Activated T-helper 17 cell treated with anti-CD3 and anti-CD28 coated beads, Interleukin-2, amount 50 U/mL, for 72 hours (primary cell): ENCODE results near the gene GOLGA8T. TPM values are rescaled to one million over a fixed set of nuclear protein-coding genes. Genes with fewer than 3 reads are reported as not detected.
"Not testable (repeated sequence)": the region's sequence is repeated elsewhere in the genome, so short reads cannot be mapped to it uniquely, and the experiment has no call there.

Experiments
- ATAC-seq: fragments of 150-1000 bp; cut with Tn5 transposase; replicated peaks from 2 replicates; pipeline ENCODE4 v1.10.0; 2021; ENCODE audit warnings: mild to moderate bottlenecking, moderate library complexity
- H3K27ac Mint-ChIP-seq: one replicate; pipeline ENCODE4 v1.8.0; 2022; ENCODE audit warnings: mixed read lengths
- H3K27me3 Mint-ChIP-seq: one replicate; pipeline ENCODE4 v1.8.0; 2022; ENCODE audit warnings: mixed read lengths
- H3K36me3 Mint-ChIP-seq: one replicate; pipeline ENCODE4 v1.8.0; 2022; ENCODE audit warnings: low read depth, mild to moderate bottlenecking, mixed read lengths
- H3K4me1 Mint-ChIP-seq: one replicate; pipeline ENCODE4 v1.8.0; 2022; ENCODE audit warnings: mixed read lengths
- H3K4me3 Mint-ChIP-seq: one replicate; pipeline ENCODE4 v1.8.0; 2022; ENCODE audit warnings: mild to moderate bottlenecking, mixed read lengths
- H3K9me3 Mint-ChIP-seq: one replicate; pipeline ENCODE4 v1.8.0; 2022; ENCODE audit warnings: mixed read lengths
- total RNA-seq, 2 donors: library from RNA; stranded (reverse); gene quantifications; one replicate each; pipeline ENCODE4 v1.2.3, GENCODE V29; 2022

The GOLGA8T gene
- total RNA-seq, 2 donors from 2014 or later = 0.32 TPM; not detected in 1

DNA sequence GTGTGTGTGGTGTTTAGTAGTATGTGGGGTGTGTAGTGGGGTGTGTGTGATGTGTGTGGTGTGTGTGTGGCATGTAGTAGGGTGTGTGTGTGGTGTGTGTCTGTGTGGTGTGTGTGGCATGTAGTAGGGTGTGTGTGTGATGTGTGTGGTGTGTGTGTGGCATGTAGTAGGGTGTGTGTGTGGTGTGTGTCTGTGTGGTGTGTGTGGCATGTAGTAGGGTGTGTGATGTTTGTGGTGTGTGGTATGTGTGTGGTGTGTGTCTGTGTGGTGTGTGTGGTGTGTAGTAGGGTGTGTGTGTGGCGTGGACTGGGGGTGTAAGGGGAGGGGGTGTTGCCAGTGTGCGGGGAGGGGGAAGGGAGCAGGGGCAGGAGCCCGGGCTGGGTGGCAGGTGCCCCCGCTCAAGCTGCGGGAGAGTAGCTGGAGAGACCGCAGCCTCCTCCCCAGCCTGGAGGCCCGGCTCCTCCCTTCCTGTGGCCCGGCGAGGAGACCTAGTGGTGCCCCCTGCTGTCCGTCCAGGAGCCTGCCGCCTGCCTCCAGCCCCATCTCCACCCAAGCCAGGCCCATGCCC, 38.3 kb downstream of the GOLGA8T start:
- not testable (repeated sequence) for H3K4me3 Mint-ChIP-seq, H3K4me1 Mint-ChIP-seq, H3K27me3 Mint-ChIP-seq, H3K27ac Mint-ChIP-seq, H3K9me3 Mint-ChIP-seq, H3K36me3 Mint-ChIP-seq
- peak; percentile 87 for ATAC-seq

DNA sequence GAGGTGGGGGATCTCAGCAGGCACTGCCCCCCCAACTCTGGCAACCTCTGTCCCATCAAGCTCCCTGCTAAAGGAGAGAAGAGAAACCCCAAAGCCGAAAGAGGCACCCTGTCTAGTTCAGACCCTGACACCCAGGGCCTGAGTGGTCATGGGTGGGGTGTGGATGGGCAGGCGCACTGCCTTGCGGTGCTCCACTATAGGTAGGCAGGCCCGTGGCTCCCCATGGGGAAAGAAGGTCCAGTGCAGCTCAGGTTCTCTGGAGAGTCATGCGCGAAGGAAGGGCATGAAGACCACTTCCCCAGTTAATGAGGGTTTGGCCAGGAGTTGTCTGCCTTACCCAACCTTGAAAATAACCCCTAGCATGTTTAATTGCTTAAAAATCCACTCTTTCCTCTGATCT, 40.4 kb downstream of the GOLGA8T start:
- not testable (repeated sequence) for H3K9me3 Mint-ChIP-seq, H3K4me3 Mint-ChIP-seq, H3K4me1 Mint-ChIP-seq, H3K27me3 Mint-ChIP-seq, H3K36me3 Mint-ChIP-seq, ATAC-seq, H3K27ac Mint-ChIP-seq

DNA sequence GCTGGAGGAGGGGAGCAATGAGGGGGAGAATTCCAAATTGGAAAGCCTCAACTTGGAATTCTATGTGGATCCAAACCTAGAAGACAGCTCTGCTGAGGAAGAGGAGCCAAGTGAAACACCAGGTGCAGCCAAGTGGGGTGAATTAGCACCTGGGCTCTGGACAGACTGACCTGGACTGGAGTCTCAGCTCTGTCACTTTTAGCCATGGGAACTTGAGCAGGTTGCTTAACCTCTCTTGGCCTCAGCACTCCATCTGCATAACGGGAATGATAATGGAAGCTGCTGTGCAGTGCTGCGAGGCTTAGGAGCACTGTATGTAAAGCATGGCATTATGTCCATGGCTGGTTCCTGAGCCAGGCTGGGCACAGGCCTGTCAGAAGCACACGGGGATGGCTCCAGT, 41.8 kb downstream of the GOLGA8T start:
- not testable (repeated sequence) for H3K36me3 Mint-ChIP-seq, H3K27ac Mint-ChIP-seq, H3K9me3 Mint-ChIP-seq, ATAC-seq, H3K4me1 Mint-ChIP-seq, H3K27me3 Mint-ChIP-seq, H3K4me3 Mint-ChIP-seq

DNA sequence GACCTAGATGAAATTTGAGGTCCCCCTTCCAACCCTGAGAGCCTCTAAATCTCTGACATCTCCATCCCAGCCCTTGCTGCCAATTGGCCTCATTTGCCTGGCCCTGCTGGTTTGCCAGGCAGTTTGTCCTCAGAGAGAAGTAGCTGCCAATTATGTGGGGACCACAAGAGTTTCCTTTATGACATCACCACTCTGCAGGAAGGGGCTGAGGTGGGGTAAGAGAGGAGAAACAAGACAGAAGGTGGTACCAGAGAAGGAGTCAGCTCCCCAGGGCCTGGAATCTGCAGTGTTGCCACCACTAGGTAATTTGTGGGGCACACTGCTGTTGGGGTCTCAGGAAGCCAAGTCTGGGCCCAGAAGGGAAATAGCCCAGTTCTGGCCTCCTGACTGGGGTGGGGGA, 45.0 kb downstream of the GOLGA8T start:
- not testable (repeated sequence) for H3K4me3 Mint-ChIP-seq, H3K9me3 Mint-ChIP-seq, H3K4me1 Mint-ChIP-seq, H3K36me3 Mint-ChIP-seq, ATAC-seq, H3K27me3 Mint-ChIP-seq, H3K27ac Mint-ChIP-seq

DNA sequence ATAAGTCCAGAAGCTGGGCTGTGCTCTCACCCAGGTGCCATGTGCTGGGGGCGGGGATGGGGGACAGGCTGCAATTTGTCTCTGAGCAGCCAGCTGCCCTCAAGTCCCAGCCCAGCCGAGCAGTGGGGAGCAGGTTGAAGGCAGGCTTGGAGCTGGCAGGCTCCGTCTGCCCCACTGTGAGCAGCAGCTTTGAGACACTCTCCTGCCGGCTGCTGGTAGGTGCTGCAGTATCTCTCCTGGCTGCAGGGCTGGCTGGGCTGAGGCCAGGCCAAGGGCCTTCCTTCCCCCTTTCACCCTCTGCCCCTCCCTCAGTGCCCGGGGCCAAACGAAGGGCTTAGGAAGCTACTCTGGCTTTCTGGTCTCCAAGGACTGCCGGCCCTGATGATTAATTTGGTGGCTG, 50.6 kb downstream of the GOLGA8T start:
- not testable (repeated sequence) for H3K4me1 Mint-ChIP-seq, H3K27me3 Mint-ChIP-seq, H3K4me3 Mint-ChIP-seq, ATAC-seq, H3K36me3 Mint-ChIP-seq, H3K9me3 Mint-ChIP-seq, H3K27ac Mint-ChIP-seq

DNA sequence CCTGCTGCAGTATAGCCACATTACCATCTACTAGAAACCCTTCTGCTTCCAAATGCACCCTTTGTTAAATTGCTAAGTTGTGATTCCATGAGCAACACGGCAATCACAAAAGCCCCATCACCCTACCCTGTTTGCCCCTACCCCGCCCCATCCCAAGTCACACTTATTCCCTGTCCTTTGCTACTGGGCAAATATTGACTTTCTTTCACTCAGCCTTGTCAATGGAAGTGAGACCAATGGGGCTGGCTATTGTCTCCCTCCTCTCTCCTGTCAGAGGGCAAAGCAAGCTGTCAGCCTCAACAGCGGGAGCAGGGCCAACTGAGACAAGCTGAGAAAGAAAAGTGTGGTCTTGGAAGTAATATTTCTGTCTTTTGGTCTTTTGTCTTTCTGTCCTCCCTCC, 52.6 kb downstream of the GOLGA8T start:
- H3K27ac Mint-ChIP-seq, H3K36me3 Mint-ChIP-seq, H3K4me1 Mint-ChIP-seq, H3K9me3 Mint-ChIP-seq, H3K4me3 Mint-ChIP-seq, ATAC-seq, H3K27me3 Mint-ChIP-seq: not testable (repeated sequence)

DNA sequence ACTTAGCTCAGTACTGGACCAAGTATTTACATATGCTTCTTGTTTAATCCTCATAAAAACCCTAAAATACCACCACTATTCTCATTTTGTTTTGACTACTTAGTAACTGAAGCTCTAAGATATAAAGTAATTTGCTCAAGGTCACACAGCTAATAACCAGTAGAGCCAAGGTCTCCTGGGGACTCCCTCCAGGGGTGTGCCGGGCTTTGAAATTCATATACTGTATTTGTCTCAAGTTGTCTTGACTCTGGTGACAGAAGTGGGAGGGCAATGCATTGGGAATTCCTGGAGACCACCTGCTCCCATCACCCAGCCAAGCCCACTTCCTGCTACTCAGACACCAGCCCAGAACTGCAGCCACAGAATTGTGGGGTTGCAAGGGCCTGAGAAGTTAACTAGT, 54.9 kb downstream of the GOLGA8T start:
- H3K27me3 Mint-ChIP-seq, H3K4me1 Mint-ChIP-seq, ATAC-seq, H3K9me3 Mint-ChIP-seq, H3K36me3 Mint-ChIP-seq, H3K4me3 Mint-ChIP-seq, H3K27ac Mint-ChIP-seq: not testable (repeated sequence)

DNA sequence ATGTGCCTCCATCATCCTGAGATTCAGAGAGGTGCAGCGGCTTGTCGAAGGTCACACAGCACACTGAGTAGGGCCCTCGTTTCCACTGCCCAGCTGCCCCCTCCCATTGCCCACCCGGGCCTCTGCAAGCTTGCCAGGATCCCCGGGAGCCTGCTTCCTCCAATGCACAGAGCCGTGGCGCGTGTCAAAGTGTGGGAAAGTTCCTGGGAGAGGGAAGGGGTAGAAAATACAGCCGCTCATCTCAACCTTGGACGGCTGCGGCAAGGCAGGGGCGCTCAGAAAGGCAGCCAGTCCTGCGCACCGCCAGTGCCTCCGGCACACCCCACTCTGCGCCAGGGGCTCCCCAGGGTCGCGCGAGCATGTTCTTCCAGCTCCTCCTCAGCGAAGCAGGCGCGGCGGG, 56.3 kb downstream of the GOLGA8T start:
- H3K27me3 Mint-ChIP-seq, ATAC-seq, H3K4me3 Mint-ChIP-seq, H3K4me1 Mint-ChIP-seq, H3K27ac Mint-ChIP-seq, H3K9me3 Mint-ChIP-seq, H3K36me3 Mint-ChIP-seq: not testable (repeated sequence)

DNA sequence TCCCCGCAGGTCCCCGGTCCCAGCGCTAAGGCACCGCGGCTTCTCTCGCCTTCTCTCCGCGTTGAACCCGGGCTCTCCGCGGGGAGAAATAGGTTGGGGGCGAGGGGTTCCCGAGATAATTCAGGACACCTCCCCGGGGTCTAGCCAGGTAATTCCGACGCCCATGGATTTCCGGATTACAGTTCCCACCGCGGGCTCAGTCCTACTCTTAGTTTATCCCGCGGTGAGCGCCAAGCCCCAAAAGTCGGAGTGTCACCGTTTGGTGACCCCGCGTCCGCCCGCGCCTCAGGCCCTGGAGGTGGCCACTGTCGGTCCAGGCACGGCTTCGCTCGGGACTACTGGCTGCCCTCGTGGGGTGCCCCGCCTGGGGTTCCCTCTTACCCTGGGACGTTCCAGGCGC, 56.8 kb downstream of the GOLGA8T start:
- not testable (repeated sequence) for H3K36me3 Mint-ChIP-seq, H3K27me3 Mint-ChIP-seq, H3K4me1 Mint-ChIP-seq, H3K27ac Mint-ChIP-seq, H3K9me3 Mint-ChIP-seq, ATAC-seq
- peak overlapping the region; percentile 31 for H3K4me3 Mint-ChIP-seq

DNA sequence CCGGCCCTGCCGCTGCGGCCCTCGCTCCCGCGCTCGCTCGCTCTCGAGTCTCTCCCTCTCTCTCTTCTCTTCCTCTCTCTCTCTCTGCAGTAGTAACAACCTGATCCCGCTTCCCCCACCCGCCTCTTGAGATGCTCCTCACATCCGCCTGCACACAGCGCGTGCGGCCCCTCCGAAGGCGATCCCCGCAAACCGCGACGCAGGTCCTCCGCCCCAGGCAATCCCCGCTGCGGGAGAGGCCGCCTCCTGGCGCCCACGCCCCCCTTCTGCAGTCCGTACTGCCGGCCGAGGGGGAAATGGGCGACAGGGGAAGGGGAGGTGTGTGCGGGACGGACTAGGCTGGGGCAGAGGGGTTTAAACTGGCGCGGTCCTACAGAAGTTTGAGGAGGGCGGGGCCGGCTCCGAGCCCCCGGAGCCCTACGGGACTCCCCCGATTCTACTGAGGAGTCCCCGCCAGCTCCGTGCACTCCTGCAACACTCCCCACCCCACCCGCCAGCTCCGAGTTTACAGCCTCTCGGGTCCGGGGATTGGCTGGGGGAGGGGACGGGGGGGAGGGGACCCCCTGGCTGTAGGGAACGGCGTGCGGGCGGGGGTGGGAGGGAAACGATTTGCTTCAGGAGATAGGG, 57.4 kb downstream of the GOLGA8T start:
- H3K4me3 Mint-ChIP-seq, H3K9me3 Mint-ChIP-seq, H3K36me3 Mint-ChIP-seq, H3K4me1 Mint-ChIP-seq, H3K27ac Mint-ChIP-seq, H3K27me3 Mint-ChIP-seq: not testable (repeated sequence)
- ATAC-seq = peak; percentile 54

DNA sequence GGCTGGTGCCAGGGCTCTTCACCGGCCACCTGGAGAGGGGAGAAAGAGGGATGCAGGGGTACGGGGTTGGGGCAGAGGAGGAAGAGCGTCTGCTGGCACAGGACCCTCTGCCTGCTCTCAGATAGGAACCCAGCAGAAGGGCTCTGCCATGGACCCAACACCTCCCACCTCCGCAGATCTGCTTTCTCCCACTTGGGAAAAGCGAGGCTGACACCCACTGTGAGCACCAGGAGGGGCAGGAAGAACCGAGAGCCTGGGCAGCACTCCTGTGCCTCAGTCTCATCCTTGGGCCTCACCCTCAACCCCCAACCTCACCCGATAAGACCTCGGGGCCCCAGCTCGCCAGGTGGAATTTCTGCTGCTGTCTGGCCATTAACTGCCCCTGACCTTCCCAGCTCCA, 58.0 kb downstream of the GOLGA8T start:
- H3K4me3 Mint-ChIP-seq, ATAC-seq, H3K4me1 Mint-ChIP-seq: not testable (repeated sequence)

More for the DNA sequence above, 58.0 kb downstream of the GOLGA8T start:
- H3K27ac Mint-ChIP-seq, H3K36me3 Mint-ChIP-seq, H3K9me3 Mint-ChIP-seq, H3K27me3 Mint-ChIP-seq: not testable (repeated sequence)

Other genes with a start within 250 kb of the GOLGA8T start
- gene GOLGA8J, start 52.1 kb upstream of the GOLGA8T start, total RNA-seq = not detected